HuH-7 (cell line): ENCODE measurements around the gene SYNRG.
"Not testable (repeated sequence)": the region's sequence is repeated elsewhere in the genome, so short reads cannot be mapped to it uniquely, and the experiment has no call there.

Source experiments
- DNase-seq: peaks from one replicate; pipeline ENCODE4 v3.0.0; 2011; ENCODE audit warnings: low spot score

The SYNRG gene

DNA sequence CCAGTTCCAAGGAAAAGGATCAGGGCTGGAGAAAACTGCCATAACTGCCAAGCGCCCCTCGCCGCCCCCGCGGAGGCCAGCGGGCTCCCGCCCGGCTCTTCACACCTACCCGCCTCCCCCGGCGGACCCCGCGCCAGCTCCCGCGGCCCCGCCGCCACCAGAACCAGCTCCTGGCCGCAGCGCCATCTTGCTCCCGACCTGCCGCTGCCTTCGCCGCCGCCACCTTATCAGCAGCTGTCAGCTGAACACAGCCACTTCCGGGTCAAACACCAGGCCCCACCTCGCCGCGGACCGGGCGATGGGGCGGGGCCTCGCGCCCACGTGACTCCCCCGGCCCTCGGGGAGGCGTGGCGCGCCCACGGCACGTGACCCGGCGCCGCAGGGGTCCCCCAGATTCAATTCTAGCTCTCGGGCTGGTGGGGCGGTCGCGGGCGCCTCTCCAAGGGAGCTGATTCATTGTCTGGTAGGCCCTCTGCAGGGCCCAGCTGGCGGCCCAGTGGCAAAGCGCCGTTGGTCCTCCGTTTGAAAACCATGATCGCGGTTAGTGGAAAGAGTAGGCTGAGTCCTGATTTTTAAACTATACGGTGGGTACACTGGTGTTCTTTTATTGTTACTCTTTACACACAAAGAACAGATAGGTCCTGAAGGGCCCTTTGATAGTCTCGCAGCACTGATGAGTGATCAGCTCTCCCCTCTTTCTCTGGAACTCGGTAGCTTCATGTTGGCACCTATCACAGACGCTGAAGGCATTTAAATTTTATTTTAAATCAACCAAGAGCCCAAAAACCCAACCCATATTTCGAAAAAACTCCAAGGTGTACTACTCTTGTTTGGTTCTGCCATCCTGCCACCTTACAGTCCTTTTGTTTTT is at the start of gene SYNRG:
Gene SYNRG, minus strand, starts transcription at position 249 of the 871 bp plus-strand sequence. Its CDS starts 63 bp downstream, at position 186.
- peak; percentile 95 for DNase-seq

- DNase-seq, result no peak
Observed at GRCh38 chr17:37657202-37657601, 48.0 kb upstream of the SYNRG start.

DNA sequence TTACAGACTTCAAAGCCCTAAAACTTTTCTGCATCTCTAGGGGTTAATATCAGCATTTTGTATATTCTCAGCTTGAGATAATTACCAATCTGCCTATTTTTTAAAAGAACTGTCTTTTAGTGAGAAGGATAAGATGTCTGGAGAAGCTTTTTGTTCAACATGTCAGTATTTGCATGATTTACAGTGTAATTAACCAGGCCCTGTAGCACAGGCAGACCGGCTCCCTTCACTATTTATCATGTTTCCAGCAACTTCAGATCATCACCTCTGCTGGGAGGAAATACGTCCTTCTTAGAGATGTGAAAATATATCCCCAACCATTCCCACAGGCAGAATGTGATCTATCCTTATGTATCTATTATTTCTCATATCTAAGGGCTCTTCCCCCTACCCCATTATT is 42.6 kb upstream of the SYNRG start:
- DNase-seq, result no peak

DNA sequence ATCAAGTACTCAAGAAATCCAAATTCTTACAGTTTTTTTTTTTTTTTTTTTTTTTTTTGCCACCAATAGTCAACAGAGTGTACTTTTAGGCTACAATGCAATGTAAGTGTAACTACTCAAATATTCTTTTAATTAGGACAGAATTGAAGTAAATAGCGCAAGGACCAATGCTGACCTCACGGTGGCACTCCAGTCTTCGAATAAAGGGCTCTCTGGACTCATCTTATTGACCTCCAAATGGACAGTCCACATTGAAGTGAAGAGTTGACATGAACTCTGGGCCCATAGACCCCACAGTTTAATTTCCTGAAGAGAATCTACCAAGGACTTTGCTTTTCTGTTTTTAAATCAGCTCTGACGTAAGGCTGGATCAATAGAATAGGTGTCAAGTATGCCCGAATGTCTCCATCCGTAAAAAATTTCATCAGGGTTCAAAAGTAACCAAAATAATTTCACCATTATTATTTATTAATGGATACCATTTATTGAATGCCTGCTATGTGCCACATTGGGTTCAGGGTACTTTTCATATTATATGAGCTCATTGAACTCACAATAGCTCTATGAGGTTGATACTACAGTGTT is 41.3 kb upstream of the SYNRG start:
- peak; percentile 23 for DNase-seq

DNA sequence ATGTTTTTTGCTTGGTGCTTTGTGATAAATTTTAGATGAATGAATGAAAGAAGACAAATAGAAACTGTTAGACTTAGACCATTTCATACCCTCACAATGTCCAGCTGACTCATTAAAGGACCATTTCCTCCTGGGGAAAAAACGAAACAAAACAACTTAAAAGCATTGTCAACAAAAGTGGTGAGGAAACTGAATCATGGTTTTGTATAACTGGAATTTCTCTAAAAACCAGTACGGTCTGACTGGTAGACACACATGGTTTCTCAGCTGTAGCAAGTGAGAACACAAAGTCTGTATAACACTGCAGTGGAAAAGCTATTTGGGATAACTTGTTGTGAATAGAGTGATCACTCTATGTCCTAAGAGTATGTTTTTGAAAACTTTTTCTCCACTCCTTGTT is 39.3 kb upstream of the SYNRG start:
- no peak for DNase-seq

GRCh38 chr17:37647856-37648255 is 38.6 kb upstream of the SYNRG start:
- no peak for DNase-seq

- DNase-seq, result no peak
Observed at GRCh38 chr17:37643869-37644268, 34.7 kb upstream of the SYNRG start.

DNA sequence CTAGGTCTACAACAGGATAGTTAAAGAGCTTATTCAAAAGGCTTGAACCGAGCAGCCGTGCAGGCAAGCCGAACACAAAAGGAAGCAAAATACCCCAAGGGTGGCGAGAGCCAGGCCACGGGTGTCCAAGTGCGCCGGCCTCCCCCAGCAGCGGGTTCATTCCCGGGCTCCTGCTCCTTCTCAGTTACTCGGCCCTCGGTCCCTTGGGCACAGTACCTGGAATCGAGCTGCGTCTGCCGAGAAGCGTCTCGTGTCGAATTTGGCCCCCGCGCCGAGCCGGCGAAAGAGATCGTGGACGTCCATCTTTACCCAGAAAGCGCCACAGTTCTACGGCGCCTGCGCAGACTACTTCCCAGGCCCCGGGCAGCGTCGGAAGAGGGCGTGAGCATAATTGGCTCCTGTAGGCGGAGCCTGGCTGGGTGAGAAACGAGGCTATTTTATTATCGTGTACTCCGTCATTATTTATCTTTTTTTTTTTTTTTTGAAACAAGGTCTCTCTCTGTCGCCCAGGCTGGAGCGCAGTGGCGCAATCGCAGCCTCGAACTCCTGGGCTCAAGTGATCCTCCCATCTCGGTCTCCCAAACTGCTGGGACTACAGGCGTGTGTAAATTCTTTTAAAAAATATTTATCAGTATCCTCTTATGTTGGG is 34.0 kb upstream of the SYNRG start, which contains the start of gene DDX52:
Gene DDX52, minus strand, starts transcription at position 329 of the 649 bp plus-strand sequence. Its CDS starts 26 bp downstream, at position 303.
- peak; percentile 83 for DNase-seq

DNA sequence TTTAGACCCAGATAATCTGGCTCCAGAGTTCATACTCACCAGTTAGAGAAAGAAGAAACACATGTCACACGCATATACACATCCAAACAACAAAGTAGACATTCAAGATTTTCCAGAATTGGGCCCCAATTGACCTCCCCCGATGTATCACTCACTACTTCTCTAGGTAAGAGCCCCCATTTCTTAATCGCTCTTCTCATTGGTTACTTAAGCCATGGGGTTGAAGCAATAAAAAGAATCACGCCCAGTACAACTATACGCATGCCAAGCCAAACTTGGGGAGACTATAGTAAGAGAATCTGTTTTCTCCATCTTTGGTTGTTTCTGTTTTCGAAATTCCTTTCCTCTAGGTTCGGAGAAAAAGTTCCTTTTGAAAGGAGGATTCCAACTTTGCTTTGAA is 33.5 kb upstream of the SYNRG start:
- no peak for DNase-seq

GRCh38 chr17:37640015-37640414 is 30.8 kb upstream of the SYNRG start:
- no peak for DNase-seq

DNA sequence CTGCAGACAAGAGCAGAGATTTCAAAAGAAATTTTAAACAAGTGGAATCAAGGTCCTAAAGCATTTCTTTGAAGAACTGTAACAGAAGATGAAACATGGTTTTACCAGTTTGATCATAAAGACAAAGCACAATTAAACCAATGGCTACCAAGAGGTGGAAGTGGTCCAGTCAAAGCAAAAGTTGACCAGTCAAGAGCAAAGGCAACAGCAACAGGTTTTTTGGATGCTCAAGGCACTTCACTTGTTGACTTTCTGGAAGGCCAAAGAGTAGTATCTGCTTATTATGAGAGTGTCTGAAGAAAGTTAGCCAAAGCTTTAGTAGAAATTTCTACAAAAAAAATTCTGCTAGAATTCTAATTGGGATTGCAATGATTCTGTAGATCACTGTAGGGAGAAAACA is 28.7 kb upstream of the SYNRG start:
- DNase-seq, result no peak

- not testable (repeated sequence) for DNase-seq
Observed at GRCh38 chr17:37616430-37616829, 7.2 kb upstream of the SYNRG start.

- no peak for DNase-seq
Observed at GRCh38 chr17:37614823-37615222, 5.6 kb upstream of the SYNRG start.

DNA sequence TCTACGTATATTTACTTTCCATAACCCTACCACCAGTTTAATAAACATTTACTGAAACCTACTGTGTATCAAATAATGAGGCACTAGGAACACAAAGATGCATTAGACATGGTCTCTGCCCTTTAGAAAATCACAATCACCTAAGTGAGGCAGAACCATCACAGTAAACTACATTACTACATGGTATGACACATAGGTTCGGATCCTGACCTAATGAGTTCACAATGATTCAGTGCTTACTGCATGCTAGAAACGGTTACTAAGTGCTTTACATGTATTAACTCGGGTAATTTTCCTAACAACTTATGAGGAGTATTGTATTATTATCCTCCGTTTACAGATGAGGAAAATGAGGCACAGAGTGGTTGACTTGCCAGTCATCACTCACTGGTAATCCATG is 5.2 kb upstream of the SYNRG start:
- no peak for DNase-seq

DNA sequence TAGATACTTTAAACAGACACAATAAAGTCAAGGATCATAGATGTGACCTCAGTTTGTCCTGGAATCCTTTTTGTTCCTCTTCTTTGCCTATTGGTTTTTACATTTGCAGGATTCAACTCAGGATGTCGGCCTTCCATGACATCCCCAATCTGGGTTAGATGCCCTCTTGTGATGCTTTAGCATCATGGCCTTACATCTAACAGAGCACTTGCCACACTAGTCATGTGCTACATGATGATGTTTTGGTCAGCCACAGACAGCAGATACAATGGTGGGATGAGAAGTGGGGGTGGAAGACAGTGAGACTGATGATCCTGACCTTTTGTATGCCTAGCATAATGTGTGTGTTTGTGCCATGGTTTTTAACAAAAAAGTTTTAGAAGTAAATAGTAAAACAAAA is 1.8 kb upstream of the SYNRG start:
- no peak for DNase-seq

- DNase-seq, result not testable (repeated sequence)
Observed at GRCh38 chr17:37610041-37610420, 813 bp upstream of the SYNRG start.

- peak; percentile 54 for DNase-seq
Observed at GRCh38 chr17:37608351-37609169, 658 bp downstream of the SYNRG start.

DNA sequence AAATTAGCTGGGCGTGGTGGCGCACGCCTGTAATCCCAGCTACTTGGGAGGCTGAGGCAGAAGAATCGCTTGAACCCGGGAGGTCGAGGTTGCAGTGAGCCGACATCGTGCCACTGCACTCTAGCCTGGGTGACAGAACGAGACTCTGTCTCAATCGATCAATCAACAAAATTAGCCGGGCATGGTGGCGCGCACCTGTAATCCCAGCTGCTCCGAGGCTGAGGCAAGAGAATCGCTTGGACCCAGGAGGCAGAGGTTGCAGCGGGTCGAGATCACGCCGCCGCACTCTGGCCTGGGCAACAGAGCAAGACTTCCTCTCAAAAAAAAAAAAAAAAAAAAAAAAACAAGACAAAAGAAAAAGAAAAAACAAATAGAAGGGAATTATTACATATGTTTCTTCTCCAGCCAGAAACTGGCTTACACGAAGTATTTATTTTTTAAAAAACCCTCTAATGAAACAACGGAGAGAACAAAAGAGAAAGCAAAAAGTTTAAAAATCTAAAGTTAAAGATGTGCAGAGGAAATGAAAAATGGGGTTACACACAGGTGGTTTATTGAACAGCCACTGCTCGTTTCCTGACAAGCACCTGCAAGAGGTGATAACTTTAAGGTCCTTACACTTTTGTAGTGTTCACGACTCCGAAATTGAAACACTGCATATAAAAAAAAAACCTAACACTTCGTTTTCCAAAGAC is 1.4 kb downstream of the SYNRG start:
- DNase-seq, result no peak

- DNase-seq, result no peak
Observed at GRCh38 chr17:37605813-37606505, 3.3 kb downstream of the SYNRG start.

- no peak for DNase-seq
Observed at GRCh38 chr17:37605081-37605480, 4.1 kb downstream of the SYNRG start.

GRCh38 chr17:37604556-37604955 is 4.7 kb downstream of the SYNRG start:
- no peak for DNase-seq
